B cell (primary cell): ENCODE results near the gene LONP1. TPM values are rescaled to one million over a fixed set of nuclear protein-coding genes. Genes with fewer than 3 reads are reported as not detected.

Experiments
- ATAC-seq: fragments of 200-7000 bp; cut with Tn5 transposase; one replicate; pipeline ENCODE4 v1.10.0; 2021; ENCODE audit warnings: low read depth, mild to moderate bottlenecking, moderate number of reproducible peaks, moderate library complexity
- CTCF ChIA-PET: fragments of 350-600 bp; sonication (Branson Sonifier 250); formaldehyde crosslinking; loops from one replicate; lab custom pipeline; 2021; ENCODE audit warnings: antibody characterized with exemption, inconsistent platforms; lab: Charles Lee
- POLR2A ChIA-PET: fragments of 350-600 bp; sonication (Branson Sonifier 250); formaldehyde crosslinking; loops from one replicate; lab custom pipeline; 2021; ENCODE audit warnings: antibody characterized with exemption; lab: Charles Lee
- DNase-seq: peaks from one replicate; pipeline ENCODE4 v3.0.0; 2013
- H2AFZ ChIP-seq: 2 replicates; pipeline ENCODE4 v1.6.1; 2012; ENCODE audit warnings: mild to moderate bottlenecking, low read depth, low read length; ENCODE audit not compliant: insufficient read depth, poor library complexity, severe bottlenecking
- H3K27ac ChIP-seq, 2 donors: 1 replicate in 1 of 2; 2 replicates in 1 of 2; pipeline ENCODE4 v1.5.1; 2012 to 2013; ENCODE audit warnings: low read length in 2 of 2, mild to moderate bottlenecking in 2 of 2, moderate library complexity in 1 of 2
- H3K27me3 ChIP-seq, 4 experiments: fragments of 200-600 bp in 1 of 4; sonication (generic) in 1 of 4; replicated peaks in 1 of 4; 1 replicate in 2 of 4; 2 replicates in 2 of 4; pipeline versions ENCODE4 v1.6.1 to v1.7.0; 2013 to 2016; ENCODE audit warnings: low read length in 3 of 4, mild to moderate bottlenecking in 2 of 4, mixed read lengths in 1 of 4, moderate library complexity in 1 of 4; ENCODE audit not compliant: insufficient read depth in 4 of 4, control insufficient read depth in 3 of 4; ENCODE audit errors: control extremely low read depth in 1 of 4
- H3K36me3 ChIP-seq, 2 experiments: replicated peaks in 1 of 2; 1 replicate in 1 of 2; 2 replicates in 1 of 2; pipeline versions ENCODE4 v1.6.1 to v1.7.1; 2013; ENCODE audit warnings: low read length in 1 of 2; ENCODE audit not compliant: insufficient read depth in 2 of 2, control insufficient read depth in 1 of 2; ENCODE audit errors: control extremely low read depth in 1 of 2, extremely low read depth in 1 of 2
- H3K4me1 ChIP-seq, 2 donors: fragments of 200-600 bp in 1 of 2; sonication (generic) in 1 of 2; 1 replicate in 1 of 2; 2 replicates in 1 of 2; pipeline versions ENCODE4 v1.5.1 to v1.6.1; 2013 to 2017; ENCODE audit warnings: low read length in 2 of 2; ENCODE audit not compliant: control insufficient read depth in 2 of 2, insufficient read depth in 2 of 2
- H3K4me2 ChIP-seq: replicated peaks from 2 replicates; pipeline ENCODE3; 2012; ENCODE audit warnings: mild to moderate bottlenecking, low read depth, low read length; ENCODE audit not compliant: poor library complexity, severe bottlenecking
- H3K4me3 ChIP-seq, 5 experiments: fragments of 200-600 bp in 1 of 5; sonication (generic) in 1 of 5; 1 replicate in 3 of 5; 2 replicates in 2 of 5; pipeline versions ENCODE4 v1.5.1 to v1.7.0; 2011 to 2016; ENCODE audit warnings: low read length in 4 of 5, mild to moderate bottlenecking in 4 of 5, low read depth in 2 of 5, control low read depth in 1 of 5, moderate library complexity in 1 of 5; ENCODE audit not compliant: insufficient read depth in 1 of 5; ENCODE audit errors: control extremely low read depth in 1 of 5, extremely low read depth in 1 of 5
- H3K79me2 ChIP-seq: fragments of 200-600 bp; sonication (generic); one replicate; pipeline ENCODE4 v1.6.0; 2016; ENCODE audit warnings: low read length; ENCODE audit not compliant: control insufficient read depth, insufficient read depth
- H3K9ac ChIP-seq: fragments of 200-600 bp; sonication (generic); 2 replicates; pipeline ENCODE4 v1.6.1; 2017; ENCODE audit warnings: mild to moderate bottlenecking, low read length, moderate library complexity
- H3K9me3 ChIP-seq, 3 donors: one replicate each; pipeline versions ENCODE4 v1.6.1 to v1.7.1; 2013; ENCODE audit warnings: low read length in 2 of 3; ENCODE audit not compliant: control insufficient read depth in 2 of 3, insufficient read depth in 1 of 3; ENCODE audit errors: control extremely low read depth in 1 of 3
- H4K20me1 ChIP-seq: 2 replicates; pipeline ENCODE4 v1.6.0; 2012; ENCODE audit warnings: mild to moderate bottlenecking, low read length; ENCODE audit not compliant: insufficient read depth, control insufficient read depth, poor library complexity, severe bottlenecking
- H3K27ac Mint-ChIP-seq: one replicate; pipeline ENCODE4 v1.8.0; 2021; ENCODE audit warnings: mixed read lengths
- H3K27me3 Mint-ChIP-seq: one replicate; pipeline ENCODE4 v1.8.0; 2021; ENCODE audit warnings: mixed read lengths
- H3K4me1 Mint-ChIP-seq: one replicate; pipeline ENCODE4 v1.8.0; 2021; ENCODE audit warnings: mixed read lengths
- H3K4me3 Mint-ChIP-seq: one replicate; pipeline ENCODE4 v1.8.0; 2021; ENCODE audit warnings: mixed read lengths
- H3K9me3 Mint-ChIP-seq: one replicate; pipeline ENCODE4 v1.8.0; 2022; ENCODE audit warnings: mixed read lengths; ENCODE audit not compliant: insufficient read depth
- CTCF ChIP-seq: fragments of 200-600 bp; IDR thresholded peaks from one replicate; pipeline ENCODE4 v1.8.0; 2022; ENCODE audit warnings: antibody characterized with exemption, mild to moderate bottlenecking
- EZH2 ChIP-seq: IDR thresholded peaks from 2 replicates; pipeline ENCODE4 v1.6.1; 2012; ENCODE audit warnings: borderline replicate concordance, low read depth, mild to moderate bottlenecking, moderate library complexity, low read length; ENCODE audit not compliant: insufficient read depth, poor library complexity, severe bottlenecking
- WGBS: methylation state at CpG from one replicate; pipeline ENCODE4 v1.1.5; 2013; ENCODE audit warnings: missing lambda C conversion rate; ENCODE audit not compliant: insufficient coverage; 5-methylcytosine and 5-hydroxymethylcytosine counted together
- intact Hi-C: fragments of 100-400 bp; cut with micrococcal nuclease; formaldehyde crosslinking; loops from one replicate; pipeline ENCODE4 v1.10.0; 2022
- polyA plus RNA-seq: library from polyadenylated mRNA; depleted of rRNA; stranded (reverse); fragments of >200 nt; gene quantifications from 2 replicates; pipeline ENCODE4 v1.2.3, GENCODE V29; 2012
- total RNA-seq, 2 donors: library from RNA; stranded (reverse); fragments of 120-200 nt in 1 of 2; gene quantifications; 1 replicate in 1 of 2; 2 replicates in 1 of 2; pipeline versions ENCODE4 v1.2.3 to v1.2.4, GENCODE V29; 2013 to 2022

Gene LONP1
- total and polyA plus RNA-seq, 2 donors (not counting 1 experiment from before 2014, with no cell fraction given) = 60.1 to 67.2 TPM

DNA sequence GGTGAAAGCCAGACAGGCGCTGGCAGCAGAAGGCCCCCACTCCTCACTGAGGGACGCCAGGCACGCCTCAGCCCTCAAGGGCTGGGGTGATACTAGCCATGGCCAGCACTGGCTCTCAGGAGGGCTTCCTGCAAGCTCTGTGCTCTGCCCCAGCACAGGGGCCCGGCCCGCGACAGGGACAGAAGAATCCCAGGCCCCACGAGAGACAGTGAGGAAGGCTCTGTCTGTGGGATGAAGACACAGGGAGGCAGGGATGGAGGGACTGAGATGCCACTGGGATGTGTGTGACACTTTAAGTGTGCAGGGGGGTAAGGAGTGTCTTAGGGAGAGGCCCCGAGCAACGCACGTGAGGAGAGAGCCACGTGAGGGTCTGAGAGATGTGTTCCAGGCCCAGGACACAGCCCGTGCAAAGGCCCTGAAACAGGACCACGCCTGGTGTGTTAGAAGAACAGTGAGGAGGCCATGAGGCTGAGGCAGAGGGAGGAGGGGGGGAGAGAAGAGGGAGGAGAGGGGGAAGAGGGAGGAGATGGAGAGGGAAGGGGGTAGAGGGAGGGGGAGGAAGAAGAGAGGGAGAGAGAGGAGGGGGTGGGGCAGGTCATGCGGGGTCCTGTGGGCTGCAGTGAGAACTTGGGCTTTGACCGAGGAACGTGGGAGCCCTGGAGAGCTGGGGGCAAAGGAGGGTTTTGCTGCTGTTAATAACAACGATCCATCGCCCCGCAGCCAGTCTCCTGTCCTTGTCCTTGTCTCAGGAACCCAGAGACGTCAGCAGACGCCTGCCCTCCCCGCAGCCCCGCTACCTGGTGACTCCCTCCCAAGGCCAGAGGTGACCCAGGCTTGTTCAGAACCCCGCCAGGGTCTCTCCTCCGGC, 22.7 kb downstream of the LONP1 start:
- Histone ChIP-seq H4K20me1 (peaks cover 78% of the 10 kb centered on the region), H3K4me1 (no peaks in the 10 kb centered on the region), H3K27ac (no peak overlapping the region), H3K4me2 (no peak overlapping the region), H3K4me3 (no peak overlapping the region), H3K9me3 (peaks cover 0 to 2% (median 0%) of the 10 kb centered on the region in 3 donors), H3K79me2 (peaks cover 28% of the 10 kb centered on the region), H3K27me3 (no peaks in the 10 kb centered on the region), H3K36me3 (peaks cover 0 to 61% of the 10 kb centered on the region in 2 experiments), H3K9ac (no peak overlapping the region), H2AFZ (no peak overlapping the region)
- Mint-ChIP-seq H3K27me3 (no peaks in the 10 kb centered on the region), H3K4me3 (no peak overlapping the region), H3K4me1 (peaks cover 11% of the 10 kb centered on the region), H3K27ac (no peak overlapping the region), H3K9me3 (no peaks in the 10 kb centered on the region)
- intact Hi-C loops = no loop called here
- ATAC-seq = no peak
- 90% methylated on average over 25 of the region's 25 CpGs for WGBS
- TF ChIP-seq EZH2 (no peak), CTCF (no peak)
- DNase-seq = peak; percentile 22
- ChIA-PET POLR2A (no interaction called here), CTCF (no interaction called here)
